ENCODE results near the gene RAB8A.

- TF ChIP-seq CTCF (IDR thresholded peaks at IDR 0.05) (no peak), AR (CRISPR knock-in tag; IDR thresholded peaks at IDR 0.05) (no peak), ZBTB21 (CRISPR knock-in tag; IDR thresholded peaks at IDR 0.05; ENCODE audit: borderline replicate concordance) (no peak), NR2C2 (CRISPR knock-in tag; IDR thresholded peaks at IDR 0.05) (no peak), ZNF121 (CRISPR knock-in tag; IDR thresholded peaks at IDR 0.05) (no peak)
Observed at GRCh38 chr19:16106121-16106520, 5.6 kb upstream of the RAB8A start.

Data from WTC11 (cell line).